ENCODE measurements around the gene TSPEAR. TPM values are rescaled to one million over a fixed set of nuclear protein-coding genes. Genes with fewer than 3 reads are reported as not detected.

TSPEAR gene
- total and polyA plus RNA-seq, 2 donors (not counting 1 experiment from before 2014, with no cell fraction given): not detected

DNA sequence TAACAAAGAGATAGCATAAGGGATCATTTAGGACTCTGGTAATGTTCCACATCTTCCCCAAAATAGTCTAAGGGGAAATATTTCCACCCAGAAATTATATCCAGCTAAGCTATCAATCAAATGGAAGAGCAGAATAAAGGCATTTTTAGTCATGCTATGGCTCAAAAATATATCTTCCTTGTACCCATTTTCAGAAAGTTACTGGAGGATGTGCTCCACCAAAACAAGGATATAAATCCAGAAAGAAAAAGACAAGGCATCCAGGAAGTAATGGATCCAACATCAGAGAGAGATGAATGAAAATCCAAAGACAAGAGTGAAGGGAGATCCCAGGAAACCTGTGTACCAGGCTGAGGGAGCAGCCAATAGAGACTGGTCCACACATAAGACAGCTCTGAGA, 102.2 kb downstream of the TSPEAR start:
- H3K79me2 ChIP-seq (ENCODE audit: control insufficient read depth, insufficient read depth, low read length): no peaks in the 10 kb centered on the region
- no peak overlapping the region for H3K4me3 ChIP-seq (replicated peaks in 1 of 4; ENCODE audit: control extremely low read depth in 1 of 4, insufficient read depth in 1 of 4, low read depth in 3 of 4, low read length in 4 of 4)
- no peak overlapping the region for H3K9ac ChIP-seq (ENCODE audit: insufficient read depth, low read length)
- H3K27me3 ChIP-seq (ENCODE audit: control insufficient read depth, insufficient read depth, low read length): no peaks in the 10 kb centered on the region
- DNase-seq (ENCODE audit: low read depth in 2 of 2): no peak
- no peaks in the 10 kb centered on the region for H3K36me3 ChIP-seq (ENCODE audit: control insufficient read depth, insufficient read depth, low read length)
- H3K4me1 ChIP-seq (ENCODE audit: control insufficient read depth, extremely low read depth, insufficient read depth, low read length): no peaks in the 10 kb centered on the region
- no peak overlapping the region for H3K27ac ChIP-seq (ENCODE audit: insufficient read depth, low read length)
- no peak overlapping the region for H2AFZ ChIP-seq (ENCODE audit: low read length)
- no peaks in the 10 kb centered on the region for H4K20me1 ChIP-seq (ENCODE audit: control insufficient read depth, extremely low read depth, insufficient read depth, low read length)
- H3K9me3 ChIP-seq (ENCODE audit: control insufficient read depth, insufficient read depth, low read depth, low read length): no peaks in the 10 kb centered on the region
- no peak for TF ChIP-seq EZH2 (IDR thresholded peaks at IDR 0.05; ENCODE audit: low read length, missing control alignments)
- TF ChIP-seq, protein P1, sequence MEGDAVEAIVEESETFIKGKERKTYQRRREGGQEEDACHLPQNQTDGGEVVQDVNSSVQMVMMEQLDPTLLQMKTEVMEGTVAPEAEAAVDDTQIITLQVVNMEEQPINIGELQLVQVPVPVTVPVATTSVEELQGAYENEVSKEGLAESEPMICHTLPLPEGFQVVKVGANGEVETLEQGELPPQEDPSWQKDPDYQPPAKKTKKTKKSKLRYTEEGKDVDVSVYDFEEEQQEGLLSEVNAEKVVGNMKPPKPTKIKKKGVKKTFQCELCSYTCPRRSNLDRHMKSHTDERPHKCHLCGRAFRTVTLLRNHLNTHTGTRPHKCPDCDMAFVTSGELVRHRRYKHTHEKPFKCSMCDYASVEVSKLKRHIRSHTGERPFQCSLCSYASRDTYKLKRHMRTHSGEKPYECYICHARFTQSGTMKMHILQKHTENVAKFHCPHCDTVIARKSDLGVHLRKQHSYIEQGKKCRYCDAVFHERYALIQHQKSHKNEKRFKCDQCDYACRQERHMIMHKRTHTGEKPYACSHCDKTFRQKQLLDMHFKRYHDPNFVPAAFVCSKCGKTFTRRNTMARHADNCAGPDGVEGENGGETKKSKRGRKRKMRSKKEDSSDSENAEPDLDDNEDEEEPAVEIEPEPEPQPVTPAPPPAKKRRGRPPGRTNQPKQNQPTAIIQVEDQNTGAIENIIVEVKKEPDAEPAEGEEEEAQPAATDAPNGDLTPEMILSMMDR (conservative IDR thresholded peaks at IDR 0.05 in 1 of 2, IDR thresholded peaks at IDR 0.05 in 1 of 2; ENCODE audit: low read depth in 1 of 2, low read length in 2 of 2): no peak
- H3K4me2 ChIP-seq (ENCODE audit: extremely low read depth, insufficient read depth, low read length): no peak overlapping the region

DNA sequence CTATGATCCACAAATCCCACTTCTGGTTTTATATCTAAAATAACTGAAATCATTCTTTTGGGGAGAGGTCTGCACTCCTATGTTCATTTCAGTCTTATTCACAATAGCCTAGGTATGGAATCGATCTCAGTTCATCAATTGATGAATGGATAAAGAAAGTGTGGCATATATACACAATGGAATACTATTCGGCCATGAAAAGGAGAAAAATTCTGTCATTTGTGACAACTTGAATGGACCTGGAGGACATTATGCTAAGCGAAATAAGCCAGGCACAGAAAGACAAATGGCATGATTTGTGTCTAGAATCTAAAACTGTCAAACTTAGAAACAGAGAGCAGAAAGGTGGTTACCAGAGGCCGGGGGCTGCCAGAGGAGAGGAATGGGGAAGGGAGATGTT, 104.9 kb downstream of the TSPEAR start:
- Histone ChIP-seq H3K4me3 (replicated peaks in 1 of 4; ENCODE audit: control extremely low read depth in 1 of 4, insufficient read depth in 1 of 4, low read depth in 3 of 4, low read length in 4 of 4) (no peak overlapping the region), H3K9me3 (ENCODE audit: control insufficient read depth, insufficient read depth, low read depth, low read length) (no peaks in the 10 kb centered on the region), H3K4me2 (ENCODE audit: extremely low read depth, insufficient read depth, low read length) (no peak overlapping the region), H3K79me2 (ENCODE audit: control insufficient read depth, insufficient read depth, low read length) (no peaks in the 10 kb centered on the region), H3K36me3 (ENCODE audit: control insufficient read depth, insufficient read depth, low read length) (no peaks in the 10 kb centered on the region), H3K9ac (ENCODE audit: insufficient read depth, low read length) (no peak overlapping the region), H3K27me3 (ENCODE audit: control insufficient read depth, insufficient read depth, low read length) (no peaks in the 10 kb centered on the region), H2AFZ (ENCODE audit: low read length) (no peak overlapping the region), H3K27ac (ENCODE audit: insufficient read depth, low read length) (no peak overlapping the region), H4K20me1 (ENCODE audit: control insufficient read depth, extremely low read depth, insufficient read depth, low read length) (no peaks in the 10 kb centered on the region), H3K4me1 (ENCODE audit: control insufficient read depth, extremely low read depth, insufficient read depth, low read length) (no peaks in the 10 kb centered on the region)
- no peak for DNase-seq (ENCODE audit: low read depth in 2 of 2)
- TF ChIP-seq, protein P1 (conservative IDR thresholded peaks at IDR 0.05 in 1 of 2, IDR thresholded peaks at IDR 0.05 in 1 of 2; ENCODE audit: low read depth in 1 of 2, low read length in 2 of 2): no peak
- no peak for TF ChIP-seq EZH2 (IDR thresholded peaks at IDR 0.05; ENCODE audit: low read length, missing control alignments)

- no peaks in the 10 kb centered on the region for H3K9me3 ChIP-seq (ENCODE audit: control insufficient read depth, insufficient read depth, low read depth, low read length)
- H3K4me3 ChIP-seq (replicated peaks in 1 of 4; ENCODE audit: control extremely low read depth in 1 of 4, insufficient read depth in 1 of 4, low read depth in 3 of 4, low read length in 4 of 4): no peak overlapping the region
- no peak overlapping the region for H2AFZ ChIP-seq (ENCODE audit: low read length)
- no peak for DNase-seq (ENCODE audit: low read depth in 2 of 2)
- no peaks in the 10 kb centered on the region for H4K20me1 ChIP-seq (ENCODE audit: control insufficient read depth, extremely low read depth, insufficient read depth, low read length)
- no peaks in the 10 kb centered on the region for H3K79me2 ChIP-seq (ENCODE audit: control insufficient read depth, insufficient read depth, low read length)
- H3K4me2 ChIP-seq (ENCODE audit: extremely low read depth, insufficient read depth, low read length): no peak overlapping the region
- H3K27me3 ChIP-seq (ENCODE audit: control insufficient read depth, insufficient read depth, low read length): no peaks in the 10 kb centered on the region
- H3K9ac ChIP-seq (ENCODE audit: insufficient read depth, low read length): no peak overlapping the region
- no peaks in the 10 kb centered on the region for H3K36me3 ChIP-seq (ENCODE audit: control insufficient read depth, insufficient read depth, low read length)
- H3K4me1 ChIP-seq (ENCODE audit: control insufficient read depth, extremely low read depth, insufficient read depth, low read length): no peaks in the 10 kb centered on the region
- H3K27ac ChIP-seq (ENCODE audit: insufficient read depth, low read length): no peak overlapping the region
- no peak for TF ChIP-seq EZH2 (IDR thresholded peaks at IDR 0.05; ENCODE audit: low read length, missing control alignments)
- TF ChIP-seq, protein P1 (conservative IDR thresholded peaks at IDR 0.05 in 1 of 2, IDR thresholded peaks at IDR 0.05 in 1 of 2; ENCODE audit: low read depth in 1 of 2, low read length in 2 of 2): no peak
These were observed 107.5 kb downstream of the TSPEAR start for GRCh38 chr21:44603911-44604310.

Data from fibroblast of lung (primary cell).